Cardiac muscle cell (in vitro differentiated cells and primary cell): Measurements from ENCODE around the gene TMPRSS3. TPM values are rescaled to one million over a fixed set of nuclear protein-coding genes. Genes with fewer than 3 reads are reported as not detected.

Experiments
- DNase-seq, 2 donors: peaks; one replicate each; pipeline versions ENCODE4 v3.0.0 to v3.0.0-alpha.2; 2010 to 2017; ENCODE audit warnings: low read depth in 1 of 2, low spot score in 1 of 2
- H3K27ac ChIP-seq: fragments of 200-600 bp; sonication (generic); 2 replicates; pipeline ENCODE4 v1.5.1; 2016
- H3K27me3 ChIP-seq: fragments of 200-600 bp; sonication (generic); 2 replicates; pipeline ENCODE4 v1.6.0; 2016; ENCODE audit warnings: control low read depth
- H3K36me3 ChIP-seq: fragments of 200-600 bp; sonication (generic); 2 replicates; pipeline ENCODE4 v1.5.1; 2016; ENCODE audit warnings: control low read depth
- H3K4me1 ChIP-seq: fragments of 200-600 bp; sonication (generic); 2 replicates; pipeline ENCODE4 v1.8.1; 2017; ENCODE audit warnings: low read depth, mild to moderate bottlenecking, mixed run types
- H3K4me3 ChIP-seq: fragments of 200-600 bp; sonication (generic); 2 replicates; pipeline ENCODE4 v1.5.1; 2016; ENCODE audit warnings: mild to moderate bottlenecking
- H3K9me3 ChIP-seq: fragments of 200-600 bp; sonication (generic); 2 replicates; pipeline ENCODE4 v1.5.1; 2017; ENCODE audit warnings: low read depth, mild to moderate bottlenecking, control low read depth
- CTCF ChIP-seq: IDR thresholded peaks from 2 replicates; pipeline ENCODE4 v1.5.1; 2012; ENCODE audit warnings: low read depth, mild to moderate bottlenecking, low read length
- polyA plus RNA-seq: library from polyadenylated mRNA; unstranded; fragments of >200 nt; fragmentation: Nextera tagmentation; extraction: Ambion mirVana; gene quantifications from 2 replicates; pipeline ENCODE4 v1.2.1, GENCODE V29; 2016
- total RNA-seq: library from RNA; depleted of rRNA; stranded (reverse); fragments of >200 nt; gene quantifications from 2 replicates; pipeline ENCODE4 v1.2.3, GENCODE V29; 2016

Gene TMPRSS3
- total and polyA plus RNA-seq, 2 experiments from 2014 or later: not detected

DNA sequence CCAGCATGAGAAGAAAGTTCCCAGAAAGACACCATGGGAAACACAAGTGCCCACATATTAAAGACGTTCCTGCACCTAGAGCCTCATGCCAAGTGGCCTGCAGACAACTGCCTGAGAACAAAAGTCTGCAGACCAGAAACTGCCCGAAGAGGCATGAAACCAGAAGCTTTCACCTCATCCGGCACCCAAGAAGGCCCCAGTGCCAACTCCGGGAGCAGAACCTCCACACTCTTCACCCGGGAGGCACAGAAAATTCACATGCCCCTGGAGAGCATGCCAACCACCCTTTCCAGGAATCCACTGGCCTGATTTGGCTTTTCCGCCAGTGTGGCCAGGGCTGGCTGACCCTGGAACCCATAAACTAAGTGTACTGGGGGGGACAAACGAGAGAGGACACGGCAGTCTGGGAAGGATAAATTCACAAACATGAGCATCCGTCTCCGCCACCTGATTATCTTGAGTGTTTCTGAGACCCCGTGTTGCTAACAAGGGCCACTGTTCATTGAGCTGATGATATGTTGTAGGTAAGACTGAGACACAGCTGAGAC is 51.8 kb downstream of the TMPRSS3 start:
- no peaks in the 10 kb centered on the region for H3K36me3 ChIP-seq
- H3K27me3 ChIP-seq: no peaks in the 10 kb centered on the region
- no peak for DNase-seq
- no peak for TF ChIP-seq CTCF
- H3K9me3 ChIP-seq: no peaks in the 10 kb centered on the region
- no peak overlapping the region for H3K27ac ChIP-seq
- no peak overlapping the region for H3K4me3 ChIP-seq
- H3K4me1 ChIP-seq: no peaks in the 10 kb centered on the region

GRCh38 chr21:42343556-42343955 is 52.3 kb downstream of the TMPRSS3 start:
- H3K27me3 ChIP-seq: no peaks in the 10 kb centered on the region
- TF ChIP-seq CTCF: no peak
- DNase-seq: no peak
- H3K36me3 ChIP-seq: no peaks in the 10 kb centered on the region
- no peaks in the 10 kb centered on the region for H3K9me3 ChIP-seq
- no peak overlapping the region for H3K4me3 ChIP-seq
- no peaks in the 10 kb centered on the region for H3K4me1 ChIP-seq
- H3K27ac ChIP-seq: no peak overlapping the region

DNA sequence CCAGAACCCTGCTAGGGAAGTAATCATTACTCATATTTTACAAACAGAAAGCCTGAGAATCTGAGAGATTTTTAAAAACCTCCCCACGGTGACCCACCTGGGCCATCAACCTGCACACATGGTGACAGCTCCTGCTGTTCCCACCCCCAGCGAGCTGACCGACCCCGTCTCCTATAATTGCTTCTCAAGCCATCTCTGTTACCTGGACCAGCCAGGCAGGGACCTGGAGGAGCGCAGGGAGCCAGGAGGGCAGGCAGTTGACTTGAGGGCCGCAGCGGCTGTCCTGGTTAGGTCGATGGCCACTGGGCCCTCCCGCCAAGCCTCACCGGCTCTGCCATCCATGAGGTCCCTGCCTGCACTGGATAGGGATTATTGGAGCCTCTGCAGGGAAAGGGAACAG is 52.8 kb downstream of the TMPRSS3 start:
- H3K4me3 ChIP-seq: no peak overlapping the region
- no peak overlapping the region for H3K27ac ChIP-seq
- H3K4me1 ChIP-seq: no peaks in the 10 kb centered on the region
- no peaks in the 10 kb centered on the region for H3K27me3 ChIP-seq
- no peaks in the 10 kb centered on the region for H3K9me3 ChIP-seq
- H3K36me3 ChIP-seq: no peaks in the 10 kb centered on the region
- TF ChIP-seq CTCF: no peak
- no peak for DNase-seq

DNA sequence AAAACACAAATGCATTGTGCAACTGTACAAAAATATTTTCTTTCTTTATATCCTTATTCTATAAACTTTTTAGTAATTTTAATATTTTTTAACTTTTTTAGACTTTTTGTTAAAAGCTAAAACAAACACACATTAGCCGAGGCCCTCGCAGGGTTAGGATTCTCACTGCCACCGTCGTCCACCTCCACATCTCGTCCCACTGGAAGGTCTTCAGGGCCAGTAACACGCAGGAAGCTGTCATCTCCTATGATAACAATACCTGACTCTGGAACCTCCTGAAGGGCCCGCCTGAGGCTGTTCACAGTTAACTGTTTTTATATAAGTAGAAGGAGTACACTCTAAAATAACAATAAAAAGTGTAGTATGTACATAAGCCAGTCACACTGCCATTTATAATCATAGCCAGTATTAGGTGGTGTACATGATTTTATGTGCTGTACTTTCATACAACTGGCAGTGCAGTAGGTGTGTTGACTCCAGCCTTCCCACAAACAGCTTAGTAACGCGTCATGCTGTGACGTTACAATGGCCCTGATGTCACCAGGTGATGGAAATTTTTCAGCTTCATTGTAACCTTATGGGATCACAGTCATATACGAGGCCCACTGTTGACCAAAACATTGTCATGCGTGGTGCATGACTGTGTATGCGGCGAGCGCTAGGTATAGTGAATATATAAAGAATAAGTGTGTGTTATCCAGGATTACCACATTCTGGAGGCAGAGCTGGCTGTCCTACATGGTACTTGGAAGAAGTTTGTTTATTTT is 53.9 kb downstream of the TMPRSS3 start:
- no peak for DNase-seq
- Histone ChIP-seq H3K4me3 (no peak overlapping the region), H3K27me3 (no peaks in the 10 kb centered on the region), H3K36me3 (no peaks in the 10 kb centered on the region), H3K9me3 (no peaks in the 10 kb centered on the region), H3K27ac (no peak overlapping the region), H3K4me1 (no peaks in the 10 kb centered on the region)
- TF ChIP-seq CTCF: no peak

DNA sequence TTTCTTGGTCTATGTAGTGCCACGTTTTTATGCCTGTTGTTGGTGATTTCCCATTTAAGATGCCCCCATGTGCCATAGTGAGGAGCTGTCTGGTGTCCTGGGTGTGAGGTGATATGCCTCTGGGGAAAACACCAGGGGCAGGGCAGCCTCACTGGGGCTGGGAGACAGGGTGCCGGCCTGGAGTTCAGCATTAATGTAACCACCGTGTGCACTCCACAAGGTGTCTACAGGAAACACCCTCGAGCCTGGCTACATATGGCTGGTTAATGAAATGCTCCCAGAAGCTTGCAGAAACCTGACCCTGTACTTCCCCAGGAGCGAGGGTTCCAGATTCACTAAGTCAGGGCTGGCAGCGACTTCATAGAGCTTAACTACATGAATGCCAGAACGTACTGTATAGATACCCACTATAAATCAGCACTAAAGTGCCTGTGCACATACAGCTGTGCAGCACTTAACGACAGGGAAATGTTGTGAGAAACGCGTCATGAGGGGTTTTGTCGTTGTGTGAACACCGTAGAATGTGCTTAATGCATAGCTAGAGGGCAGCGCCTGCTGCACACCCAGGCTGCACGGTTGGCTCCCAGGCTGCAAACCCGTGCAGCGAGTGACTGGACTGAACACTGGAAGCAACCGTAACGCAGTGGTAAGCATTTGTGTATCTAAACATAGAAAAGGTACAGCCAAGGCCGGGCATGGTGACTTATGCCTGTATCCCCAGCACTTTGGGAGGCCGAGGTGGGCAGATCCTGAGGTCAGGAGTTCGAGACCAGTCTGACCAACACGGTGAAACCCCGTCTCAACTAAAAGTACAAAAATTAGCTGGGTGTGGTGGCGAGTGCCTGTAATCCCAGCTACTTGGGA is 55.4 kb downstream of the TMPRSS3 start:
- no peaks in the 10 kb centered on the region for H3K36me3 ChIP-seq

More for the DNA sequence above, 55.4 kb downstream of the TMPRSS3 start:
- no peaks in the 10 kb centered on the region for H3K4me1 ChIP-seq
- H3K4me3 ChIP-seq: no peak overlapping the region
- H3K9me3 ChIP-seq: no peaks in the 10 kb centered on the region
- no peaks in the 10 kb centered on the region for H3K27me3 ChIP-seq
- TF ChIP-seq CTCF: no peak
- DNase-seq: no peak
- no peak overlapping the region for H3K27ac ChIP-seq
